22Rv1 (cell line): ENCODE results near the gene TTL.

Source experiments
- CTCF ChIP-seq: fragments of 450-650 bp; IDR thresholded peaks from 2 replicates; pipeline ENCODE4 v1.5.1; 2017; ENCODE audit warnings: mild to moderate bottlenecking
- ZFX ChIP-seq: fragments of 450-650 bp; IDR thresholded peaks from 2 replicates; pipeline ENCODE4 v1.6.1; 2017; ENCODE audit warnings: antibody characterized with exemption, borderline replicate concordance

GRCh38 chr2:112516801-112517200, 34.8 kb downstream of the TTL start:
- no peak for TF ChIP-seq CTCF
- TF ChIP-seq ZFX: no peak
